Measurements from ENCODE around the gene TCN2.

DNA sequence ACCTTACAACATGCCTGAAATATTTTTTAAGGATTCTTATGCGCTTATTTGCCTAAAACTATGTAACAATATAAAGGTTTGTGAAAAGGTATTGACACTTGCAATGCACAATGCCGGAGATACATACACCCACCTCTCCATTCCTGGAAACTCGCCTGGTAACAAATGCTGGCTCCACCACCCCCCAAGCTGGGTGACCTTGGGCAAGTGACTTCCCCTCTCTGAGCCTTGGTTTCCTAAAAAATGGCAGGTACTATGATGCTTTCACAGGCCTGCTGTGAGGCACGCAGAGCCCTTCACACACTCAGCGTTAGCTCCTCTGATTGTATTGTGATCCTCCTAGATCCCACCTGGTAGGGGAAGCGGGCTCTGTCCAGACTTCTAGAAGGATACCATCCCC, 34.8 kb upstream of the TCN2 start:
- TF ChIP-seq, protein P1, sequence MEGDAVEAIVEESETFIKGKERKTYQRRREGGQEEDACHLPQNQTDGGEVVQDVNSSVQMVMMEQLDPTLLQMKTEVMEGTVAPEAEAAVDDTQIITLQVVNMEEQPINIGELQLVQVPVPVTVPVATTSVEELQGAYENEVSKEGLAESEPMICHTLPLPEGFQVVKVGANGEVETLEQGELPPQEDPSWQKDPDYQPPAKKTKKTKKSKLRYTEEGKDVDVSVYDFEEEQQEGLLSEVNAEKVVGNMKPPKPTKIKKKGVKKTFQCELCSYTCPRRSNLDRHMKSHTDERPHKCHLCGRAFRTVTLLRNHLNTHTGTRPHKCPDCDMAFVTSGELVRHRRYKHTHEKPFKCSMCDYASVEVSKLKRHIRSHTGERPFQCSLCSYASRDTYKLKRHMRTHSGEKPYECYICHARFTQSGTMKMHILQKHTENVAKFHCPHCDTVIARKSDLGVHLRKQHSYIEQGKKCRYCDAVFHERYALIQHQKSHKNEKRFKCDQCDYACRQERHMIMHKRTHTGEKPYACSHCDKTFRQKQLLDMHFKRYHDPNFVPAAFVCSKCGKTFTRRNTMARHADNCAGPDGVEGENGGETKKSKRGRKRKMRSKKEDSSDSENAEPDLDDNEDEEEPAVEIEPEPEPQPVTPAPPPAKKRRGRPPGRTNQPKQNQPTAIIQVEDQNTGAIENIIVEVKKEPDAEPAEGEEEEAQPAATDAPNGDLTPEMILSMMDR (conservative IDR thresholded peaks at IDR 0.05 in 1 of 2, IDR thresholded peaks at IDR 0.05 in 1 of 2; ENCODE audit: low read depth in 1 of 2, low read length in 2 of 2) = no peak
- no peak for TF ChIP-seq EZH2 (IDR thresholded peaks at IDR 0.05; ENCODE audit: low read length, missing control alignments)
